HEK293 (cell line): ENCODE results near the gene NFIL3.

Experiments used
- CTCF ChIA-PET: fragments of 350-600 bp; formaldehyde crosslinking; extraction: SDS; loops from one replicate; lab custom pipeline; 2021; ENCODE audit warnings: antibody characterized with exemption; lab: Yijun Ruan, JAX
- POLR2A ChIA-PET: fragments of 300-600 bp; formaldehyde crosslinking; extraction: SDS; loops from one replicate; lab custom pipeline; 2020; ENCODE audit warnings: antibody characterized with exemption, inconsistent platforms; lab: Yijun Ruan, JAX
- H3K27ac ChIP-seq: fragments of 200-500 bp; sonication (Bioruptor generic); 2 replicates; pipeline ENCODE4 v1.5.1; 2014; ENCODE audit warnings: low read depth, low read length, control low read depth, inconsistent platforms; ENCODE audit errors: extremely low read depth
- H3K36me3 ChIP-seq, 2 experiments: fragments of 200-500 bp in 1 of 2; sonication (Bioruptor generic) in 1 of 2; 1 replicate in 1 of 2; 2 replicates in 1 of 2; pipeline ENCODE4 v1.5.1; 2014 to 2017; ENCODE audit warnings: inconsistent platforms in 2 of 2, low read length in 2 of 2; ENCODE audit not compliant: control insufficient read depth in 2 of 2, insufficient read depth in 1 of 2
- H3K4me1 ChIP-seq: fragments of 200-500 bp; sonication (Bioruptor generic); 2 replicates; pipeline ENCODE4 v1.5.1; 2014; ENCODE audit warnings: mild to moderate bottlenecking, low read length, inconsistent platforms; ENCODE audit not compliant: control insufficient read depth, insufficient read depth
- H3K4me3 ChIP-seq: 2 replicates; pipeline ENCODE4 v1.5.1; 2011; ENCODE audit warnings: low read depth, mild to moderate bottlenecking, control low read depth, low read length, moderate library complexity
- H3K9me3 ChIP-seq: fragments of 200-500 bp; sonication (Bioruptor generic); 2 replicates; pipeline ENCODE4 v1.5.1; 2014; ENCODE audit warnings: low read depth, low read length, inconsistent platforms; ENCODE audit not compliant: control insufficient read depth, insufficient read depth
- BCL11B ChIP-seq: fragments of 450-650 bp; formaldehyde crosslinking; IDR thresholded peaks from 2 replicates; pipeline ENCODE4 v1.5.1; 2016; ENCODE audit warnings: low read depth, missing biosample characterization, missing genetic modification characterization
- BCL6B ChIP-seq: fragments of 450-650 bp; formaldehyde crosslinking; IDR thresholded peaks from 2 replicates; pipeline ENCODE4 v1.5.1; 2017; ENCODE audit warnings: missing biosample characterization, missing genetic modification characterization
- GLIS1 ChIP-seq: fragments of 450-650 bp; formaldehyde crosslinking; IDR thresholded peaks from 2 replicates; pipeline ENCODE4 v1.5.1; 2016; ENCODE audit warnings: missing biosample characterization, missing genetic modification characterization
- IKZF3 ChIP-seq: fragments of 450-650 bp; IDR thresholded peaks from 2 replicates; pipeline ENCODE4 v1.5.0; 2018; ENCODE audit warnings: missing biosample characterization, mild to moderate bottlenecking, missing genetic modification characterization, moderate library complexity
- KLF16 ChIP-seq: fragments of 450-650 bp; formaldehyde crosslinking; IDR thresholded peaks from 2 replicates; pipeline ENCODE4 v1.5.1; 2017; ENCODE audit warnings: missing biosample characterization, missing genetic modification characterization
- PRDM10 ChIP-seq: fragments of 450-650 bp; formaldehyde crosslinking; IDR thresholded peaks from 2 replicates; pipeline ENCODE4 v1.5.1; 2016; ENCODE audit warnings: missing biosample characterization, missing genetic modification characterization
- SCRT1 ChIP-seq: fragments of 450-650 bp; formaldehyde crosslinking; IDR thresholded peaks from 2 replicates; pipeline ENCODE4 v1.5.1; 2016; ENCODE audit warnings: missing biosample characterization, missing genetic modification characterization, borderline replicate concordance
- SETDB1 ChIP-seq: IDR thresholded peaks from one replicate; pipeline ENCODE4 v1.6.1; 2017; ENCODE audit warnings: mild to moderate bottlenecking, low read length, moderate library complexity, mixed read lengths; ENCODE audit not compliant: insufficient read length
- ZEB2 ChIP-seq: fragments of 450-650 bp; formaldehyde crosslinking; IDR thresholded peaks from 2 replicates; pipeline ENCODE4 v1.5.1; 2016; ENCODE audit warnings: missing biosample characterization, missing genetic modification characterization
- ZNF10 ChIP-seq: fragments of 450-650 bp; formaldehyde crosslinking; IDR thresholded peaks from 2 replicates; pipeline ENCODE4 v1.5.1; 2017; ENCODE audit warnings: missing biosample characterization, missing genetic modification characterization
- ZNF133 ChIP-seq: fragments of 450-650 bp; formaldehyde crosslinking; IDR thresholded peaks from 2 replicates; pipeline ENCODE4 v1.5.1; 2016; ENCODE audit warnings: missing biosample characterization, missing genetic modification characterization
- ZNF211 ChIP-seq: fragments of 450-650 bp; formaldehyde crosslinking; IDR thresholded peaks from 2 replicates; pipeline ENCODE4 v1.5.1; 2016; ENCODE audit warnings: low read depth, missing biosample characterization, missing genetic modification characterization
- ZNF221 ChIP-seq: fragments of 450-650 bp; formaldehyde crosslinking; IDR thresholded peaks from 2 replicates; pipeline ENCODE4 v1.5.1; 2017; ENCODE audit warnings: missing biosample characterization, missing genetic modification characterization, borderline replicate concordance
- ZNF274 ChIP-seq, 2 experiments: fragments of 200-500 bp in 1 of 2; fragments of 450-650 bp in 1 of 2; sonication (Bioruptor generic) in 1 of 2; formaldehyde crosslinking in 1 of 2; IDR thresholded peaks; 2 replicates each; pipeline versions ENCODE4 v1.5.1 to v1.6.1; 2014 to 2016; ENCODE audit warnings: borderline replicate concordance in 1 of 2, inconsistent platforms in 1 of 2, low read length in 1 of 2, missing biosample characterization in 1 of 2, missing genetic modification characterization in 1 of 2
- ZNF292 ChIP-seq: fragments of 450-650 bp; formaldehyde crosslinking; IDR thresholded peaks from 2 replicates; pipeline ENCODE4 v1.5.1; 2016; ENCODE audit warnings: low read depth, missing biosample characterization, missing genetic modification characterization, borderline replicate concordance
- ZNF391 ChIP-seq: fragments of 450-650 bp; formaldehyde crosslinking; IDR thresholded peaks from 2 replicates; pipeline ENCODE4 v1.5.1; 2016; ENCODE audit warnings: low read depth, missing biosample characterization, missing genetic modification characterization, borderline replicate concordance
- ZNF433 ChIP-seq: fragments of 450-650 bp; formaldehyde crosslinking; IDR thresholded peaks from 2 replicates; pipeline ENCODE4 v1.5.1; 2016; ENCODE audit warnings: missing biosample characterization, missing genetic modification characterization, low read depth
- ZNF488 ChIP-seq: fragments of 450-650 bp; formaldehyde crosslinking; IDR thresholded peaks from 2 replicates; pipeline ENCODE4 v1.5.1; 2016; ENCODE audit warnings: missing biosample characterization, missing genetic modification characterization
- ZNF514 ChIP-seq: fragments of 450-650 bp; formaldehyde crosslinking; IDR thresholded peaks from 2 replicates; pipeline ENCODE4 v1.5.1; 2016; ENCODE audit warnings: missing biosample characterization, missing genetic modification characterization
- ZNF629 ChIP-seq: fragments of 450-650 bp; formaldehyde crosslinking; IDR thresholded peaks from 2 replicates; pipeline ENCODE4 v1.5.1; 2017; ENCODE audit warnings: missing biosample characterization, missing genetic modification characterization
- ZNF677 ChIP-seq: fragments of 450-650 bp; IDR thresholded peaks from 2 replicates; pipeline ENCODE4 v1.5.0; 2018; ENCODE audit warnings: missing biosample characterization, mild to moderate bottlenecking, missing genetic modification characterization, moderate library complexity
- ZNF704 ChIP-seq: fragments of 450-650 bp; formaldehyde crosslinking; IDR thresholded peaks from 2 replicates; pipeline ENCODE4 v1.5.1; 2016; ENCODE audit warnings: missing biosample characterization, missing genetic modification characterization
- ZNF707 ChIP-seq: fragments of 450-650 bp; formaldehyde crosslinking; IDR thresholded peaks from 2 replicates; pipeline ENCODE4 v1.5.1; 2016; ENCODE audit warnings: missing biosample characterization, missing genetic modification characterization
- ZSCAN4 ChIP-seq: fragments of 450-650 bp; formaldehyde crosslinking; IDR thresholded peaks from 2 replicates; pipeline ENCODE4 v1.5.1; 2017; ENCODE audit warnings: missing biosample characterization, missing genetic modification characterization
- ZXDB ChIP-seq: fragments of 450-650 bp; formaldehyde crosslinking; IDR thresholded peaks from 2 replicates; pipeline ENCODE4 v1.5.1; 2016; ENCODE audit warnings: missing biosample characterization, missing genetic modification characterization

NFIL3 gene

GRCh38 chr9:91362051-91362611, 61.5 kb downstream of the NFIL3 start:
- H3K4me1 ChIP-seq, result no peaks in the 10 kb centered on the region
- CTCF ChIA-PET, result interaction anchor here (0.7 kb wide), 1 partner anchor 65 kb away, joined by 4 read pairs; no protein-coding TSS in a partner anchor
- peaks cover 0 to 5% of the 10 kb centered on the region in 2 experiments; a peak in 1 of 3 replicates for H3K36me3 ChIP-seq
- POLR2A ChIA-PET, result no interaction called here
- H3K27ac ChIP-seq, result no peak overlapping the region
- TF ChIP-seq PRDM10 (tag by site-specific recombination) (peak; percentile 21; the same call in 1 of the 2 replicates), ZXDB (tag by site-specific recombination) (no peak), ZNF488 (tag by site-specific recombination) (no peak), IKZF3 (0 out of 2 replicates have a peak, but pooled peaks have one; percentile 17), ZNF10 (tag by site-specific recombination) (no peak)
- H3K9me3 ChIP-seq, result no peaks in the 10 kb centered on the region
- H3K4me3 ChIP-seq, result no peak overlapping the region

GRCh38 chr9:91361291-91362050, 62.2 kb downstream of the NFIL3 start, which contains the start of gene AUH:
AUH (minus strand) TSS chr9:91361918; CDS start chr9:91361889, 29 bp downstream.
- no peaks in the 10 kb centered on the region for H3K9me3 ChIP-seq
- peak within 1 kb of the TSS; percentile 95 for H3K4me3 ChIP-seq
- peak within 1 kb of the TSS; percentile 66 for H3K27ac ChIP-seq
- ChIA-PET CTCF (interaction anchor here (0.6 to 1.5 kb wide), 8 partner anchors 36 to 446 kb away, joined by 3 to 7 read pairs (median 3); no protein-coding TSS in a partner anchor), POLR2A (interaction anchor here (1.0 to 1.4 kb wide), 2 partner anchors 63 to 262 kb away, joined by 3 to 7 read pairs; partner anchors contain the start of gene NFIL3)
- no peaks in the 10 kb centered on the region for H3K4me1 ChIP-seq
- peaks cover 0 to 9% of the 10 kb centered on the region in 2 experiments; a peak in 1 of 3 replicates for H3K36me3 ChIP-seq
- no peak for TF ChIP-seq ZNF707 (tag by site-specific recombination)
- TF ChIP-seq ZNF292 (tag by site-specific recombination), result no peak
- TF ChIP-seq ZNF211 (tag by site-specific recombination), result no peak
- no peak for TF ChIP-seq ZNF391 (tag by site-specific recombination)
- TF ChIP-seq KLF16 (tag by site-specific recombination), result 0 out of 2 replicates have a peak, but pooled peaks have one; percentile 52
- TF ChIP-seq SETDB1, result no peak
- TF ChIP-seq ZSCAN4 (tag by site-specific recombination), result no peak
- no peak for TF ChIP-seq ZNF677 (tag by site-specific recombination)
- TF ChIP-seq ZNF221 (tag by site-specific recombination), result no peak
- no peak for TF ChIP-seq ZNF514 (tag by site-specific recombination)
- no peak for TF ChIP-seq SCRT1 (tag by site-specific recombination)
- no peak for TF ChIP-seq ZNF433 (tag by site-specific recombination)
- TF ChIP-seq ZEB2 (tag by site-specific recombination), result no peak
- no peak for TF ChIP-seq ZNF274 (IDR thresholded peaks at IDR 0.05; ENCODE audit: low read length)
- no peak for TF ChIP-seq ZNF274 (tag by site-specific recombination; IDR thresholded peaks at IDR 0.05; ENCODE audit: borderline replicate concordance)
- TF ChIP-seq ZNF704, result no peak
- TF ChIP-seq ZNF133 (tag by site-specific recombination), result no peak
- TF ChIP-seq ZNF629, result no peak; the same call in 1 of the 2 replicates
- no peak for TF ChIP-seq GLIS1 (tag by site-specific recombination)
- TF ChIP-seq BCL6B (tag by site-specific recombination), result no peak
- no peak for TF ChIP-seq BCL11B (tag by site-specific recombination)
